ENCODE results near the gene OPN1MW2.
"Not testable (repeated sequence)": the region's sequence is repeated elsewhere in the genome, so short reads cannot be mapped to it uniquely, and the experiment has no call there.

Gene OPN1MW2
- long read RNA-seq, donor 1 = 0 reads
- long read RNA-seq, donor 2 = 0 reads
- long read RNA-seq, donor 3 = 0 reads
- long read RNA-seq, donor 4 = 0 reads
- long read RNA-seq, donor 5 = 0 reads
- long read RNA-seq, donor 6 = 0 reads
- long read RNA-seq, donor 7 = 0 reads
- long read RNA-seq, donor 8 = 0 reads

GRCh38 chrX:154219456-154219855 lies at the start of gene OPN1MW2:
TSS of gene OPN1MW2 (plus strand) at chrX:154219756. CDS start at chrX:154219816, 60 bp downstream.
- not testable (repeated sequence) for DNase-seq

GRCh38 chrX:154172535-154172943 lies 47.0 kb upstream of the OPN1MW2 start:
- DNase-seq = not testable (repeated sequence)

GRCh38 chrX:154174356-154174755 lies 45.2 kb upstream of the OPN1MW2 start:
- not testable (repeated sequence) for DNase-seq

- DNase-seq = not testable (repeated sequence)
Observed at GRCh38 chrX:154182296-154182695, 37.3 kb upstream of the OPN1MW2 start, which contains the start of gene OPN1MW. TSS of gene OPN1MW (plus strand) at chrX:154182596. CDS start at chrX:154182678, 82 bp downstream.

- not testable (repeated sequence) for DNase-seq
Observed at GRCh38 chrX:154183794-154184193, 35.8 kb upstream of the OPN1MW2 start.

- DNase-seq = not testable (repeated sequence)
Observed at GRCh38 chrX:154192846-154193245, 26.7 kb upstream of the OPN1MW2 start.

- DNase-seq = not testable (repeated sequence)
Observed at GRCh38 chrX:154194316-154194715, 25.2 kb upstream of the OPN1MW2 start.

GRCh38 chrX:154196466-154196865 lies 23.1 kb upstream of the OPN1MW2 start:
- not testable (repeated sequence) for DNase-seq

- DNase-seq = not testable (repeated sequence)
Observed at GRCh38 chrX:154209670-154210418, 9.7 kb upstream of the OPN1MW2 start.

GRCh38 chrX:154211057-154211456 lies 8.5 kb upstream of the OPN1MW2 start:
- DNase-seq = not testable (repeated sequence)

- not testable (repeated sequence) for DNase-seq
Observed at GRCh38 chrX:154211499-154211898, 8.1 kb upstream of the OPN1MW2 start.

- DNase-seq = not testable (repeated sequence)
Observed at GRCh38 chrX:154225292-154225691, 5.7 kb downstream of the OPN1MW2 start.

GRCh38 chrX:154226706-154227105 lies 7.2 kb downstream of the OPN1MW2 start:
- DNase-seq = not testable (repeated sequence)

- not testable (repeated sequence) for DNase-seq
Observed at GRCh38 chrX:154231443-154231842, 11.9 kb downstream of the OPN1MW2 start.

GRCh38 chrX:154233620-154234019 lies 14.1 kb downstream of the OPN1MW2 start:
- DNase-seq = not testable (repeated sequence)

GRCh38 chrX:154238939-154239559 lies 19.5 kb downstream of the OPN1MW2 start:
- not testable (repeated sequence) for DNase-seq

- DNase-seq = not testable (repeated sequence)
Observed at GRCh38 chrX:154239982-154240503, 20.5 kb downstream of the OPN1MW2 start.

GRCh38 chrX:154247377-154248045 lies 28.0 kb downstream of the OPN1MW2 start:
- not testable (repeated sequence) for DNase-seq

GRCh38 chrX:154248076-154248475 lies 28.5 kb downstream of the OPN1MW2 start:
- DNase-seq = not testable (repeated sequence)

GRCh38 chrX:154257282-154257681 lies 37.7 kb downstream of the OPN1MW2 start, which contains the start of gene OPN1MW3:
TSS of gene OPN1MW3 (plus strand) at chrX:154257582. CDS start at chrX:154257620, 38 bp downstream.
- not testable (repeated sequence) for DNase-seq

GRCh38 chrX:154258711-154259110 lies 39.2 kb downstream of the OPN1MW2 start:
- not testable (repeated sequence) for DNase-seq

- not testable (repeated sequence) for DNase-seq
Observed at GRCh38 chrX:154263072-154263471, 43.5 kb downstream of the OPN1MW2 start.
